Peyer's patch (tissue), 4 donors: Measurements from ENCODE around the gene AOPEP.

Experiments used
- CTCF ChIP-seq, 6 experiments: fragments of 450-650 bp in 4 of 6; fragments of 200-600 bp in 2 of 6; sonication (generic) in 1 of 6; IDR thresholded peaks; one replicate each; pipeline ENCODE4 v1.5.1; 2017 to 2019; ENCODE audit warnings: antibody characterized with exemption in 6 of 6, mild to moderate bottlenecking in 3 of 6, moderate library complexity in 1 of 6
- POLR2A ChIP-seq, 2 donors: fragments of 450-650 bp; IDR thresholded peaks; one replicate each; pipeline ENCODE4 v1.5.1; 2017; ENCODE audit warnings: antibody characterized with exemption in 2 of 2, mild to moderate bottlenecking in 2 of 2, moderate library complexity in 2 of 2

GRCh38 chr9:94997727-94998126, 271.2 kb downstream of the AOPEP start:
- TF ChIP-seq CTCF (IDR thresholded peaks at IDR 0.05) = no peak
- no peak for TF ChIP-seq POLR2A (IDR thresholded peaks at IDR 0.05)
